MCF 10A (cell line): ENCODE results near the gene PTPRZ1. TPM values are rescaled to one million over a fixed set of nuclear protein-coding genes. Genes with fewer than 3 reads are reported as not detected.

Experiments used
- BruUV-seq: library from RNA; stranded (reverse); fragments of 400-500 nt; replicated peaks from 2 replicates; lab custom pipeline; 2021; lab: Mats Ljungman, UMichigan
- CTCF ChIA-PET: fragments of 300-600 bp; sonication (Branson Sonifier 250); formaldehyde crosslinking; extraction: SDS; loops from one replicate; lab custom pipeline; 2021; ENCODE audit warnings: antibody characterized with exemption, inconsistent platforms; lab: Yijun Ruan, JAX
- POLR2A ChIA-PET: fragments of 300-600, 350-650 bp; sonication (Branson Sonifier 250); formaldehyde crosslinking; extraction: SDS; loops from one replicate; lab custom pipeline; 2020; ENCODE audit warnings: antibody characterized with exemption, inconsistent platforms; lab: Yijun Ruan, JAX
- DNase-seq: peaks from one replicate; pipeline ENCODE4 v3.0.0-alpha.2; 2018; ENCODE audit not compliant: unreplicated experiment
- H3K27ac Mint-ChIP-seq: one replicate; pipeline ENCODE4 v1.8.0; 2022; ENCODE audit warnings: mild to moderate bottlenecking, low read depth, mixed read lengths; ENCODE audit not compliant: unreplicated experiment
- H3K27me3 Mint-ChIP-seq: one replicate; pipeline ENCODE4 v1.8.0; 2022; ENCODE audit warnings: mixed read lengths; ENCODE audit not compliant: insufficient read depth, unreplicated experiment
- H3K36me3 Mint-ChIP-seq: one replicate; pipeline ENCODE4 v1.8.0; 2022; ENCODE audit warnings: mild to moderate bottlenecking, moderate library complexity, mixed read lengths; ENCODE audit not compliant: insufficient read depth, unreplicated experiment
- H3K4me1 Mint-ChIP-seq: one replicate; pipeline ENCODE4 v1.8.0; 2022; ENCODE audit warnings: mixed read lengths; ENCODE audit not compliant: insufficient read depth, unreplicated experiment
- H3K4me3 Mint-ChIP-seq: one replicate; pipeline ENCODE4 v1.8.0; 2022; ENCODE audit warnings: mild to moderate bottlenecking, moderate library complexity, mixed read lengths; ENCODE audit not compliant: unreplicated experiment
- H3K9me3 Mint-ChIP-seq: one replicate; pipeline ENCODE4 v1.8.0; 2022; ENCODE audit warnings: mixed read lengths; ENCODE audit not compliant: unreplicated experiment
- intact Hi-C: fragments of 100-400 bp; cut with micrococcal nuclease; formaldehyde crosslinking; loops from 2 replicates; pipeline ENCODE4 v1.14.1; 2022
- total RNA-seq: library from RNA; stranded (reverse); gene quantifications from 2 replicates; pipeline ENCODE4 v1.2.3, GENCODE V29; 2022
- TF ChIP-seq, protein P1 (sequence below): fragments of 200-600 bp; IDR thresholded peaks from one replicate; pipeline ENCODE4 v1.8.0; 2022; ENCODE audit warnings: antibody characterized with exemption, mild to moderate bottlenecking; ENCODE audit not compliant: unreplicated experiment

The PTPRZ1 gene
- total RNA-seq, 1 experiment from 2014 or later, result 11.1 TPM

DNA sequence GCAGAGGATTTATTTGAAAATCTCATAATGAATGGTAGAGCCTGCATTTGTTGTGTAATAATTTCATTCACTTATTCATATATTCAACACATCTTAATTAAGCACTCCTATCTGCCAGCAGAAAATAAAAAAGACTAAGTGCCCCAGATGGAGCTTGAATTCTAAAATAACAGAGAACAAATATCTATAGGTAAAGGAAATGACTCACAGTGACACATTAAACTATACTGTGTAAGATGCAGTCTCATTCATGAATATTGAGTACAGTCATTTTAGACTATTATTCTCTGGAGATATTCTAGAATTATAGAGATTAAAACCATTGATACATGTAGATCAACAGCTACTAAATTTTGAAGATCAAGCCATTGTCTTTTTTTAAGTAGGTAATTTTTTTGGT, 72.1 kb downstream of the PTPRZ1 start:
- ChIA-PET CTCF (interaction anchor here (0.9 to 1.2 kb wide), 6 partner anchors 16 to 192 kb away, joined by 3 to 6 read pairs (median 4); no protein-coding TSS in a partner anchor), POLR2A (interaction anchor here (0.7 to 1.9 kb wide), 7 partner anchors 10 to 565 kb away, joined by 3 to 13 read pairs (median 4); no protein-coding TSS in a partner anchor)
- peaks cover 22% of the 10 kb centered on the region for H3K4me1 Mint-ChIP-seq
- BruUV-seq, result TSS peak; percentile 92
- intact Hi-C loops, result loop anchor here (5.0 kb wide), 1 partner anchor 73 kb away; the partner anchor contains the start of gene PTPRZ1
- TF ChIP-seq, protein P1, sequence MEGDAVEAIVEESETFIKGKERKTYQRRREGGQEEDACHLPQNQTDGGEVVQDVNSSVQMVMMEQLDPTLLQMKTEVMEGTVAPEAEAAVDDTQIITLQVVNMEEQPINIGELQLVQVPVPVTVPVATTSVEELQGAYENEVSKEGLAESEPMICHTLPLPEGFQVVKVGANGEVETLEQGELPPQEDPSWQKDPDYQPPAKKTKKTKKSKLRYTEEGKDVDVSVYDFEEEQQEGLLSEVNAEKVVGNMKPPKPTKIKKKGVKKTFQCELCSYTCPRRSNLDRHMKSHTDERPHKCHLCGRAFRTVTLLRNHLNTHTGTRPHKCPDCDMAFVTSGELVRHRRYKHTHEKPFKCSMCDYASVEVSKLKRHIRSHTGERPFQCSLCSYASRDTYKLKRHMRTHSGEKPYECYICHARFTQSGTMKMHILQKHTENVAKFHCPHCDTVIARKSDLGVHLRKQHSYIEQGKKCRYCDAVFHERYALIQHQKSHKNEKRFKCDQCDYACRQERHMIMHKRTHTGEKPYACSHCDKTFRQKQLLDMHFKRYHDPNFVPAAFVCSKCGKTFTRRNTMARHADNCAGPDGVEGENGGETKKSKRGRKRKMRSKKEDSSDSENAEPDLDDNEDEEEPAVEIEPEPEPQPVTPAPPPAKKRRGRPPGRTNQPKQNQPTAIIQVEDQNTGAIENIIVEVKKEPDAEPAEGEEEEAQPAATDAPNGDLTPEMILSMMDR, result no peak
- H3K4me3 Mint-ChIP-seq, result no peak overlapping the region
- peak; percentile 29 for DNase-seq
- no peaks in the 10 kb centered on the region for H3K27me3 Mint-ChIP-seq
- H3K36me3 Mint-ChIP-seq, result no peaks in the 10 kb centered on the region
- H3K27ac Mint-ChIP-seq, result peak overlapping the region; percentile 69
- H3K9me3 Mint-ChIP-seq, result peaks cover 14% of the 10 kb centered on the region

DNA sequence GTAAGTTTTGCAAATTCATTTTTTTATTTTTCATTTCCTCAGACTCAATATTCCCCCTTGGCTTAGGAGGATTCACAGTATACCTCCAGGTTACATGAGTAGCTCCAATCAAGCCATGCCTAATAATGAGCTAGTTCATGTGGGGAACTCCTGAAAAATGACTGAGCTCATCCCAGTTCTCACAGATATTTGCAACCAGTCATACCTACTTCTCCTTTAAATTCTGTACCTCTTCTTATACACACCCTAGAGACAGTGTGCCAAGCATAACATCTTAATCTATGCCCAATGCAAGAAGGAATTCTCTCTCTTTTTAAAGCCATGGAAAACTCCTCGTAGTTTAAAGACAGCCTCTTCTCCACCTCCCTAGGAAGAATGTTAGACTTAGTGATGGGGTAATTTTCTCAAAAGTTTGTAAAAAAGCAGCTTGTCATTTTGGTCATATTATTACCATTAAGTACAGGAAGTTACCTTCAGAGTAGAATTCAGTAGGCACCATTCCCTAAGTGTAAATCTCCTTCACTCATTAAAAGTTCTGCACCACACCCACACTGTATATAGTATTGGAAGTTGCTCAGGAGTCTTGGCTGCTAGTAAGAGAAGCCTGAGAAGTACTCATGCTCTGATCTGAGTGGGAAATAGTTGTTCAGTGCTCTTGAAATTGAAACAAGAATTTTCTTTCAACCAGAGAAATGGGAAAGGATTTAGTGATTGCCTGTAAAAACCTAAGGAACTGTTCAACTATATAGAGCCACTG, 72.7 kb downstream of the PTPRZ1 start:
- Mint-ChIP-seq H3K27me3 (no peaks in the 10 kb centered on the region), H3K9me3 (peaks cover 14% of the 10 kb centered on the region), H3K4me1 (peaks cover 22% of the 10 kb centered on the region), H3K27ac (peak overlapping the region; percentile 69), H3K36me3 (no peaks in the 10 kb centered on the region), H3K4me3 (peak overlapping the region; percentile 63)
- ChIA-PET POLR2A (interaction anchor here (0.7 to 1.9 kb wide), 8 partner anchors 10 to 994 kb away, joined by 3 to 13 read pairs (median 4); no protein-coding TSS in a partner anchor), CTCF (interaction anchor here (0.9 to 1.2 kb wide), 6 partner anchors 15 to 192 kb away, joined by 3 to 6 read pairs (median 4); no protein-coding TSS in a partner anchor)
- TF ChIP-seq, protein P1, result no peak
- DNase-seq, result peak; percentile 60
- intact Hi-C loops, result loop anchor here (5.0 kb wide), 1 partner anchor 73 kb away; the partner anchor contains the start of gene PTPRZ1
- TSS peak; percentile 93 for BruUV-seq

DNA sequence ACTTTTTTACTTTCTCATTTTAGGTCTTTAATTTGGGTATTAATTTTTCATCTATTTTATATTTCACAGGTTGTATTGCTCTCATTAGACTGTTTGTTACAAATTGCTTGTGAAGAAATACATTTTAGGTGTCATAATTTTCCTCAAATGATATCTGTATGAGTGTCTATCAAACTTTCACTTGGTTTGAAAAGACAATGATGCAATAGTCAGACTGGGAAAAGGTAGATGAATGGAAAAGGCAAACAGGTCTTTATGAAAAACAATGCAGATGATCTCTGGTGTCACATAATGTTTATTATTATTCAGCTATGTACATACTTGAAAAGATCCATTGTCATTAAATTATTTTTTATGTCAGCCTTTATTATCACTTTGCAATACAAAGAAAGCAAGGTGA, 80.2 kb downstream of the PTPRZ1 start:
- Mint-ChIP-seq H3K36me3 (no peaks in the 10 kb centered on the region), H3K27me3 (no peaks in the 10 kb centered on the region), H3K9me3 (peaks cover 14% of the 10 kb centered on the region), H3K4me3 (no peak overlapping the region), H3K27ac (no peak overlapping the region), H3K4me1 (peaks cover 15% of the 10 kb centered on the region)
- TF ChIP-seq, protein P1, result no peak
- POLR2A ChIA-PET, result no interaction called here
- CTCF ChIA-PET, result interaction anchor here (1.8 kb wide), 1 partner anchor 348 kb away, joined by 5 read pairs; no protein-coding TSS in a partner anchor
- intact Hi-C loops, result no loop called here
- no TSS peak for BruUV-seq
- no peak for DNase-seq

DNA sequence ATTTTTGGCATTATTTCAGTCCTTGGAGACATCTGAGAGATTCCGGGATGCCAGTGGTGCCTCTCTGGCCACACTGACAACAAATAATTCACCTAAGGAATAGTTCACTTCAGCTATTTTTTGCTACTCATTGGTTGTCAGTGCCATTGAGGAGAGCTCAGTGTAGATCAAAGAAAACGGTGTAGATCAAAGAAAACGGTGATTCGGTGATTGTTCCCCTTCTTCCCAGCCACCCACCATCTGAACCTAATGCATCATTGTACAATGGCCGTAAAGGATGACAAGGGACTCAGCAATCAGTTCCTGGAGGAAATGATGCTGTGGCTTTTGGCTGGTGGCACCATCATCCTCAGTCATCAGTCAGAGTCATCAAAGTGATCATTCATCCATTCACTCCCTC, 80.6 kb downstream of the PTPRZ1 start:
- peaks cover 9% of the 10 kb centered on the region for H3K9me3 Mint-ChIP-seq
- POLR2A ChIA-PET, result no interaction called here

More for the DNA sequence above, 80.6 kb downstream of the PTPRZ1 start:
- DNase-seq, result no peak
- Mint-ChIP-seq H3K4me1 (peaks cover 15% of the 10 kb centered on the region), H3K27ac (no peak overlapping the region), H3K36me3 (no peaks in the 10 kb centered on the region), H3K27me3 (no peaks in the 10 kb centered on the region), H3K4me3 (no peak overlapping the region)
- intact Hi-C loops, result no loop called here
- CTCF ChIA-PET, result interaction anchor here (1.8 kb wide), 1 partner anchor 348 kb away, joined by 5 read pairs; no protein-coding TSS in a partner anchor
- TF ChIP-seq, protein P1, result no peak
- BruUV-seq, result no TSS peak
